Measurements from ENCODE around the gene YAP1.

Gene YAP1

GRCh38 chr11:102230186-102230585 lies 119.9 kb downstream of the YAP1 start:
- Histone ChIP-seq H3K9me2 (replicated peaks; ENCODE audit: insufficient read depth, low read length) (no peaks in the 10 kb centered on the region), H3K4me1 (ENCODE audit: low read length) (no peaks in the 10 kb centered on the region), H3K36me3 (replicated peaks; ENCODE audit: insufficient read depth, low read length) (no peaks in the 10 kb centered on the region), H3K27me3 (replicated peaks; ENCODE audit: insufficient read depth, low read length) (no peaks in the 10 kb centered on the region), H3K9ac (ENCODE audit: low read length) (no peak overlapping the region), H3K79me2 (ENCODE audit: low read length) (no peaks in the 10 kb centered on the region), H3F3A (ENCODE audit: insufficient read depth, low read length) (no peaks in the 10 kb centered on the region), H3K9me3 (replicated peaks; ENCODE audit: insufficient read depth, low read length) (no peaks in the 10 kb centered on the region), H4K20me1 (ENCODE audit: insufficient read depth, low read length) (no peaks in the 10 kb centered on the region), H3K4me3 (ENCODE audit: low read length) (no peak overlapping the region), H3K4me2 (ENCODE audit: low read depth, low read length) (no peak overlapping the region), H2AFZ (ENCODE audit: low read length) (no peak overlapping the region), H3K27ac (ENCODE audit: low read length) (no peak overlapping the region)
- TF ChIP-seq CTCF (IDR thresholded peaks at IDR 0.05; ENCODE audit: low read length): no peak
- no peak for TF ChIP-seq EZH2phosphoT487 (IDR thresholded peaks at IDR 0.05; ENCODE audit: low read length)
- TF ChIP-seq EZH2 (optimal IDR thresholded peaks at IDR 0.05; ENCODE audit: low read depth, low read length): no peak
- DNase-seq: no peak

- no peaks in the 10 kb centered on the region for H3K9me3 ChIP-seq (replicated peaks; ENCODE audit: insufficient read depth, low read length)
- H3K4me1 ChIP-seq (ENCODE audit: low read length): no peaks in the 10 kb centered on the region
- no peak overlapping the region for H3K27ac ChIP-seq (ENCODE audit: low read length)
- no peaks in the 10 kb centered on the region for H3K27me3 ChIP-seq (replicated peaks; ENCODE audit: insufficient read depth, low read length)
- H3K4me3 ChIP-seq (ENCODE audit: low read length): no peak overlapping the region
- H3K36me3 ChIP-seq (replicated peaks; ENCODE audit: insufficient read depth, low read length): no peaks in the 10 kb centered on the region
- TF ChIP-seq CTCF (IDR thresholded peaks at IDR 0.05; ENCODE audit: low read length) (no peak), EZH2phosphoT487 (IDR thresholded peaks at IDR 0.05; ENCODE audit: low read length) (no peak), EZH2 (optimal IDR thresholded peaks at IDR 0.05; ENCODE audit: low read depth, low read length) (no peak)
- H2AFZ ChIP-seq (ENCODE audit: low read length): no peak overlapping the region
- no peak overlapping the region for H3K4me2 ChIP-seq (ENCODE audit: low read depth, low read length)
- H3K9me2 ChIP-seq (replicated peaks; ENCODE audit: insufficient read depth, low read length): no peaks in the 10 kb centered on the region
- H3K9ac ChIP-seq (ENCODE audit: low read length): no peak overlapping the region
- no peak for DNase-seq
- no peaks in the 10 kb centered on the region for H3K79me2 ChIP-seq (ENCODE audit: low read length)
- no peaks in the 10 kb centered on the region for H3F3A ChIP-seq (ENCODE audit: insufficient read depth, low read length)
- no peaks in the 10 kb centered on the region for H4K20me1 ChIP-seq (ENCODE audit: insufficient read depth, low read length)
Measured at GRCh38 chr11:102230911-102231310, 120.7 kb downstream of the YAP1 start.

GRCh38 chr11:102234779-102235439 lies 124.7 kb downstream of the YAP1 start:
- Histone ChIP-seq H3K4me1 (ENCODE audit: low read length) (no peaks in the 10 kb centered on the region), H3K4me3 (ENCODE audit: low read length) (no peak overlapping the region), H3F3A (ENCODE audit: insufficient read depth, low read length) (no peaks in the 10 kb centered on the region), H3K4me2 (ENCODE audit: low read depth, low read length) (no peak overlapping the region), H3K79me2 (ENCODE audit: low read length) (no peaks in the 10 kb centered on the region), H3K9me2 (replicated peaks; ENCODE audit: insufficient read depth, low read length) (no peaks in the 10 kb centered on the region), H3K9ac (ENCODE audit: low read length) (no peak overlapping the region), H3K27ac (ENCODE audit: low read length) (no peak overlapping the region), H2AFZ (ENCODE audit: low read length) (no peak overlapping the region), H4K20me1 (ENCODE audit: insufficient read depth, low read length) (no peaks in the 10 kb centered on the region), H3K36me3 (replicated peaks; ENCODE audit: insufficient read depth, low read length) (no peaks in the 10 kb centered on the region), H3K27me3 (replicated peaks; ENCODE audit: insufficient read depth, low read length) (no peaks in the 10 kb centered on the region), H3K9me3 (replicated peaks; ENCODE audit: insufficient read depth, low read length) (no peaks in the 10 kb centered on the region)
- no peak for TF ChIP-seq CTCF (IDR thresholded peaks at IDR 0.05; ENCODE audit: low read length)
- no peak for TF ChIP-seq EZH2phosphoT487 (IDR thresholded peaks at IDR 0.05; ENCODE audit: low read length)
- TF ChIP-seq EZH2 (optimal IDR thresholded peaks at IDR 0.05; ENCODE audit: low read depth, low read length): no peak
- no peak for DNase-seq

Measured in MM.1S (cell line).